Jurkat, Clone E6-1 (cell line): ENCODE results near the gene FBXW7.

Experiments used
- DNase-seq: peaks from one replicate; pipeline ENCODE4 v3.0.0-alpha.2; 2011; ENCODE audit warnings: low read depth, low spot score
- H3K4me3 ChIP-seq: 2 replicates; pipeline ENCODE4 v1.5.1; 2011; ENCODE audit warnings: mild to moderate bottlenecking, low read length, control low read depth, moderate library complexity

Gene FBXW7

DNA sequence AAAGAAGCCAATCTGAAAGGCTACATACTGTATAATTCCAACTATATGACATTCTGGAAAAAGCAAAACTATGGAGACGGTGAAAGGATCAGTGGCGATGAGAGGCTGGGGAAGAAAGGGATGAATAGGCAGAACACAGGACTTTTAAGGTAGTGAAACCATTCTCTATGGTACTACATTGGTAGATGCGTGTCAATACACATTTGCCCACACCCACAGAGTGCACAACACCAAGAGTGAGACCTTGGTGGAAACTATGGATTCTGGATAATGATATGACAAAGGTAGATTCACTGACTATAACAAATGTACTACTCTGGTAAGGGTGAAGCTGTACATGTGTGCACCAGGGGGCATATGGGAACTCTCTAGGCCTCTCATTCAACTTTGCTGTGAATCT lies 134.5 kb downstream of the FBXW7 start:
- no peak for DNase-seq
- H3K4me3 ChIP-seq, result no peak overlapping the region

DNA sequence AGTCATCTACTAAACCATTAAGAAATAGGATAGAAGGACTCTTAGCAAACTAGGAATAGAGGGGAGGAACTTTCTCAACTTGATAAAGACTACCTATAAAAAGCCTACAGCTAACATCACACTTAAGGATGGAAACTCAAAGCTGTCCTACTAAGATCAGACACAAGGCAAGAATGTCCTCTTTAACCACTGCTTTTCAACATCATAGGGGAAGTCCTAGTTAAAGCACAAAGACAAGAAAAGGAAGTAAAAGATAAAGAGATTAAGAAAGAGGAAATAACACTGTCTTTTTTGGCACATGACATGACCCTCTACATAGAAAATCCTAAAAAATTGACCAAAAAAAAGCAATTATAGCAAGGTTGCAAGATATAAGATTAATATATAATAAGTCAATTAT lies 136.6 kb downstream of the FBXW7 start:
- no peak for DNase-seq
- no peak overlapping the region for H3K4me3 ChIP-seq

DNA sequence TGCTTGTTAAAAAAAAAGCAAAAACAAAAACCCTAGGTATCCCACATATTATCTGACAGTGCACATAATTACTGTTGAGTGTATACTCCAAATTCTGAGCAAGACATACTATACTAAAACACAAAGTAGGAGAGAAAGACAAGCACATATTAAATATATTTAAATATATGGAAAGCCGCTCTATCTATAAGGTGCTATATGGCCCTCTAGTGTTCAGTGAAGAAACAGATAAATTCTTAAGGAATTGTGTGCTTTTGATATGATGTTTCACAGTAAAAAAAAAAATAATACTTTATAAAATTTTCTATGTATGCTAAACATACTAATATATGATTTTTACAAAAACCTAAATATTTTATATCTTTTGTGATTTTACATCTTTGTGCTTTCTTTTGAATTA lies 137.8 kb downstream of the FBXW7 start:
- DNase-seq, result no peak
- no peak overlapping the region for H3K4me3 ChIP-seq

DNA sequence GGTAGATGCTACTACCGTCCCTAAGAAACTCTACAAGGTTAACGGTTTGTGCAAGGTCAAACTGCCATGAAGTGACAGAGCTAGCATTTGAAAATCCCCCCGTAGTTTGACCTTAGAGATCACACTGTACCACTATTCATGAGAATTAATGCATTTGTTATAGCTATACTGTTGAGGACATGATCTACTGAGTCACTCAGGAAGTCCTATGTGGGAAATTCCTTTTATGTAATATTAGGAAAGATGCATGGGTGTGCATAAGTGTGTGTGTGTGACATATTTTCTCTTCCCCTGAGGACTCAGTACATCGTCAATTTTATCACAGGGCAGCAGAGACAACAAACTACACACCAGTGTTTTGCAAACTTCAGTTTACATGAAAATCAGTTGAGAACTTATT lies 141.1 kb downstream of the FBXW7 start:
- H3K4me3 ChIP-seq, result no peak overlapping the region
- DNase-seq, result no peak

DNA sequence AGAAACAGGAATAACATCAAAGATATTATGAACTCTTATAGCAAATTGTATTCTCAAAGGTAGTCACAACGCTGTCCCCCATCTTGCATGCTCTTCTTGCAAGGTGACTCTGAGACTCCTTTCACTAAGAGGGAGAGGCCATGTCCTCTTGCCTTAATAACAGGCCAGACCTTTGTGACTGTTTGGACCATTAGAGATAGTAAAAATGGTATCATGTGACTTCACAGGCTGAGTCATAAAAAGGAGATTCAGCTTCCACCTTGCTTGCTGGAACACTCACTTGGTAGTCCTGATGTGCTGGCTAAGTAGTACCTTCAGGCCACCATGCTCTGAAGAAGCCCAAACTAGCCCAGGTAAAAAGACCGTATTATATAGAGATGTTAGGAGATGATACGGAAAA lies 143.8 kb downstream of the FBXW7 start:
- no peak overlapping the region for H3K4me3 ChIP-seq
- DNase-seq, result no peak

DNA sequence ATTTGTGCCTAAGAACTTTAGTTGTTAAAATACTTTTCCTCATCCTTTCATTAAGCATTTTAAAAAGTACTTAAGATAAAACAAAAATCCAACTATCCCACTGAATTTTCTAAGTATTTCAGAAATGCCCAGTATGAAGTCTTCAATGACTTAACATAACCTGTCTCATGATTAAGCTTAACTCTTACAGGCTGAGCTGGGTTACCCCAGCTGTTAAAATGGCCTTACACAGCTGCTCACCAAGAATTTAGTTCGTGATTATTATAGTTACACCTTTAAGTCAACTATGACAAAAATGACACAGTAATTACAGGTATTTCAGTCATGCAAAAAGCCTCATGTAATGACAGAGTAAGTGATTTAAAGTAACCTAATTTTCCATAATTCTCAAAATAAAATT lies 145.7 kb downstream of the FBXW7 start:
- no peak overlapping the region for H3K4me3 ChIP-seq
- no peak for DNase-seq

DNA sequence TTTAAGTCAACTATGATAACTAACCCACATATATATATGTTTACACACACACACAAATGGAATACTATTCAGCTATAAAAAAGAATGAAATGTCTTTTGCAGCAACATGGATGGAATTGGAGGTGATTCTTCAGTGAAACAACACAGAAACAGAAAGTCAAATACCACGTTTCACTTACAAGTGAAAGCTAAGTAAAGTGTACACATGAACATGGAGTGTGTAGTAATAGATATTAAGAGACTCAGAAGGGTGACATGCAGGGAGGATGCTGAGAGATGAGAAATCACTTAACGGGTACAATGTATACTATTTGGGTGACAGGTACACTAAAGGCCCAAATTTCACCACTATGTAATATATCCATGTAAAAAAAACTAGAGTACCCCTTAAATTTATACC lies 146.5 kb downstream of the FBXW7 start:
- H3K4me3 ChIP-seq, result no peak overlapping the region
- DNase-seq, result no peak

DNA sequence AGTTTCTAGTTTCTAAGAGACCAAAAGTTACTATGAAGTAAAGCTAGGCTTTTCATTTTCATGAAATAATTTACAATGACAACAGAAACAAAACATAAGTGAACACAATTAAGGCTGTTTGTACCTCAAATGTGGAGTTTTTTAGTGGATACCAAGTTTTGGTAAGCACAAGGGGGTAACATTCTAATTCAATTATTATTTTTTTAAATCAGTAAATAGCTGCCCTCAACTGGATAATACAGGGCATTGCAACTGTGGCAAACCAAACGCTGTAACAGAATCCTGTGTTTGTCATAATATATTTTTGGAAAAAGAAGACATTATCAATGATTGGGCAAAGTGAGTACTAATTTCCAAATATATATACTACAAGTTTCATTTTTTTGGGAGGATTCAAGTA lies 150.3 kb downstream of the FBXW7 start:
- H3K4me3 ChIP-seq, result no peak overlapping the region
- no peak for DNase-seq

DNA sequence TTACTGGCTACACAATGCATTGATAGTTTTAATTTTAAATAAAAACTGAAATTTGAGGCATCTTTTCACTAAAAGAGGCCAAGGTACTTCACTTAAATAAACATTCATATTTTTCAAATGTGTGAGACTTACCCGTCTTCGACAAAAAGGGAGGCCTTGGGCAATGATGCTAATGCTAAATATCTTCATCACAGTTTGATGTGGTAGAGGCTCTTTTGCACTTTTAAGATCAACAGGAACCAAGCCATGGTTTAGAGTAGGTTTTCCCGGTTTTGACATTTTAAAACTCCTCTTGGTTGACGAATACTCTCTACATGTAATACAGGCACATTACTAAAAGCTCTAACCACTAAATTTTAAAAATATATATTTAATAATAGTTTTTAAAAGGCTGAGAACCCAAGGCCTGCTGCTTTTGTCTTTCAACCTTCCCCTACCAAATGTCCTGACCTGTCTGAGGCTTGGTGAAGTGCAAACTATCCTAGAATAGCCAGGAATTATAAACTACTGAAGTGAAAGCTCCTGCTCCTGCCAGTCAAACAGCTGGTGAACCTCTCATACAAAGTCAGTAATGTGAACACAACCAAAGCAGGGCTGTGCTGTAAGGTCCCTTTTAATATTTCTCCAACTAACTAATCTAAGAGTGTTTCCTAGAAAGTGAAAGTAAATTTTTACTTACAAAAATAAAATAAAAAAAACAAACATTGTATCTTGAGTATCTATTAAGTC lies 153.7 kb downstream of the FBXW7 start:
- no peak overlapping the region for H3K4me3 ChIP-seq
- no peak for DNase-seq

DNA sequence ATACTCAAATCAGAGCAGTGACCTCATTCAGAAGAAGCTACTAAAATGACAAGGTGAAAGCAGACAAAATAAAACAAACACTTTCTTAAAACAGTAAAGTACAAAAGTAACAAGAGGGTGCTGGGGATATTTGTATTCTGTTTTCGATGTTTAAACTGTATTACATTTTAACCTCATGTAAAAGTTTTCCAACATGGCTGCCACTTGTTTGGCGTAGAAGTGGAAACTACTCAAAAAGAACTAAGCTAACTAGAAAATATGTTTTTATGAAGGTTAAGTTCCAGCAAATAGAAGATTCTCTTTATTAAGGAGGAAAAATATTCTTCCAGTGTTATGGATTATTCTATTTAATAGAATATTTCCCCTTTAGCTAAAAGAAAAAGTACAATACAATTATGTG lies 155.0 kb downstream of the FBXW7 start:
- H3K4me3 ChIP-seq, result no peak overlapping the region
- DNase-seq, result no peak

DNA sequence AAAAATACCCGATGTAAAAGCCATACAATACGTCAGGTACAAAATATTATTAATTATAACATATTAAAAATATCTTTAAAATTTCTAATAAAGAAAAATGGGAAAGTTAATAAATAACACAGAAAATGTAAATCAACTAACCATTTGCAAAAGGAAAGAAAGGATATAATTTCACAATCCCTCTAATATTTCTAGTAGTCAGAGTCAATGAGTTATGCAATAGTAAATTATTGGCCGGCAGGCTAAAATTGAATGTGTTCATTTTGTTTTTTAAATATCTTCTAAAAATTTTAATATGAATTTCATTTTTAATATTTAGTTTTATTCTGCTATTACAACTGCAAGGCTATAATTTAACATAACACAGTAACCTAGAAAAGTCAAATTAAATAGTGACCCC lies 155.7 kb downstream of the FBXW7 start:
- no peak overlapping the region for H3K4me3 ChIP-seq
- DNase-seq, result no peak

DNA sequence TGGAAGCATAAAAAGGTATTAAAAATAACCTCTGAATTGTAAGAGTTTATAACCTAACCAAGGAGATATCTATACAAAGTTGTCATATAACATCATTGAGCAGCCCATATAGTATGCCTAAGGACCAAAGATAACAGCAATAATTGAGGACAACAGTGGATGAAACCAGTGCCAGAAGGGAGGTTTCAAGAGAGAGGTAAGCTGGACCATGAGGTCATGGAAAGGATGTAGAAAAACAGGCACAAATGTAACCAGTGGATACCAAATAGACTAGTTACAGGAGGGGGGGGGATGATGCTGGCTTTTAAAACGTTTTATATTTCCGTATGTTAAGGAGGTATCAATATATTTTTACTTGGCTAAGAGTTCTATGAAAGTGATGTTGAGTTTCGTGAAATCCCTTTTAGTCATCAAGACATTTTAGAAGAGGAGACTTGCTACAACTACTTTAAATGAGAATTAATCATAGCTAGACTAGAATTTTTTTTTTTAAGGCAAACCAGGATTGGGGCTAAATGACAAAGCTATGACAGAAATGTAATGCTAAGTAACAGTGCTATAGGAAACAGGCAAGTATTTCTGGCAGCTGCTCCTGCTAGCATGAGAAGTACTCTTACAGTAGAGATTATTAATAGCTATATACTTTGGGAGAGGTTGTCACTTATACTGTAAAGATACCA lies 161.1 kb downstream of the FBXW7 start:
- H3K4me3 ChIP-seq, result no peak overlapping the region
- DNase-seq, result no peak

DNA sequence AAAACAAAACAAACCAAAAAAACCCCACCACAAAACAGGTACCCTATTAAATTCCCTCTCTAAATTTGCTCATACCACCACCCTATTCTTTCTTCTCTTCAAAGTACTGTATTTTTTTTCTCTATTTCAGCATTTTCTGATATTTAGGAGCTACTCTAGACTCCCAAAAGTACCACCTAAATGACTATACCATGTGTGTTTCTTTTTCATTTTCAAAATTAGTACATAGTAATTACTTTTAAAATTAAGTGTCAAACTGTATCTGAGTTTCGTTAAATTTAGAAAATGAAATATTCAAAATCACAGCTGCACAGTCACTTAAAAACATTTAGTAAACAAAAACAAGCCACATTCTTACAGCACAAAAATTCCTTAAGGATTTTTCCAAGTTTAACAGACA lies 161.7 kb downstream of the FBXW7 start:
- DNase-seq, result no peak
- H3K4me3 ChIP-seq, result no peak overlapping the region

DNA sequence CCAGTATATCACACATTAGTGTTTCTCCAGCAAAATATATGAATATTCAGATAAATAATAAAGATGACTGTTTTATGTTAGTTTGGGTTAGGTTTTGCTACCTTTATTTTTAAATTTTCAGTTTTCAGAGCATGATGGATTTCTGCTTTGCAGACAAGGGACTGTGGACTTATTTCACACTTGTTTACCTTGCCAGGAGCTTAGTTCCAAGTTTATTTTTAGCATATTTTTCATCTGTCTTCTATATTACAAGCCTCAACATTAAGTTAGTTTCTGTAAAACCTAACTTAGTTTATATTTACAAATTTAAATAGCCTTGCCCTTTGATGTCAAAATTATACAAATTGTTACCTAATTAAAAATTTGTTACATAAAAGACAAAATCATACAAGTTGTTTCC lies 163.4 kb downstream of the FBXW7 start:
- DNase-seq, result no peak
- H3K4me3 ChIP-seq, result no peak overlapping the region

DNA sequence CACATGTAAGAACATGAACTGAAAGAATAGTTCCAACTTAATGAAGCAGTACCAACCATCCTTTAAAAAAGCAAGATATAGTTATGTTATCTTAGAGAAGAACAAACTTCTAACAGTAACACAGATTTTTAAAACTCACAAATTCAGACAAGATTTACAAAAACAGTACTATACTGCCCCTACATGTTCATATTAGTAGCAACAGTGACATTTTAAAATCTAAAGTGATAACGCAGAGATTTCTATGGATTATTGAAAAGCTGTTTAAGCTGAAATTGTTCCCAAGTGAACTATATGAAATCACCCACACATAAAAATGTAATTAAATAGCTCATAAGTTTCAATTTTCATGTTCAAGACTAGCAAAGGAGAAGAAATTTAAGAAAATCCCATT lies 166.0 kb downstream of the FBXW7 start:
- H3K4me3 ChIP-seq, result no peak overlapping the region
- no peak for DNase-seq

DNA sequence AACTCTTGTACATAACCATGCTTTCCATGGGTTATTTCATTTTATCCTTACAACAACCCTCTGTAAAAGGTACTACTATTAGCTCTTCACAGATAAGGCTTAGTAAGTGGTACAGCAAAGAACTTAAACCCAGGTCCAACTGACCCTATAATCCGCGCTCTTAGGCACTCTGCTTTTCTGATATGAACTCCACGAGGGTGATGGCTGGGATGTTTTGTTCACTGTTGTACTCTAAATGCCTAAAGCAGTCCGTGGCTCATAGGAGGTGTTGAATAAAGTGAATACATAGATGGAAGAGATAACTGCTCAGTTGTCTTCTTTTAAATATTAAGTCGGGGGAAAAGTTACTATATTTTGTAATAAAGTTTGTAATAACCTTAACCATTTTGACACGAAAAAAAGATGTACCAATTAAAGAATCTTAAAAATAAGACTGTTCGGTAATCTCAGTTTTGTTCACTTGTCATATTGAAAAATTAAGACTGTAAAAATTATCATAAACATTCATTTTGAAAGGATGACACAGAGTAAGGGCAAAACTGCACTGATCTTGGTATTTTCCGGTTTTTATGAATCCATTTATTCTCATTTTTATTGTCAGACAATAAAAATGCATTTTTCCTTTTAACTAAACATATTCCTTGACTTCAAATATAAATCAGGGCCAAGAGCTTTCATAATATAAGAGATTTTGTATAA lies 166.5 kb downstream of the FBXW7 start:
- DNase-seq, result no peak
- no peak overlapping the region for H3K4me3 ChIP-seq

DNA sequence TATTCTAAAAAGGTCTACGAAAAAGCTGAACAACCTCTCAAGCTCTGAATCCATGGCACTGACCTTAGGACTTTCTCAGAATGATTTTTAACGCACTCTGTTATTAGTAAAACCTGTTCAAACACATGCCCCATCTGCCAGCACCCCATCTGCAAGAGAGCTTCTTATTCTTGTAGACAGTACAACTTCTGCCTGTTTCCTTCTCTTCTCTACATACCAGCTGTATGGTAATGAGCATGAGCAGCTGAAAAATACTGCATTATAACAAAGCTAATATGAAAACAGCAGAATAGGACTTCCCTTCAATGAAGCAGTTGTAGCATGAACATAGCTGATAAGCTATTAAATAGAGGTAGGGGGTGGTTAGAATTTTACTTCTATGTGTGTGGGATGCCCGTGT lies 167.9 kb downstream of the FBXW7 start:
- DNase-seq, result no peak
- no peak overlapping the region for H3K4me3 ChIP-seq

DNA sequence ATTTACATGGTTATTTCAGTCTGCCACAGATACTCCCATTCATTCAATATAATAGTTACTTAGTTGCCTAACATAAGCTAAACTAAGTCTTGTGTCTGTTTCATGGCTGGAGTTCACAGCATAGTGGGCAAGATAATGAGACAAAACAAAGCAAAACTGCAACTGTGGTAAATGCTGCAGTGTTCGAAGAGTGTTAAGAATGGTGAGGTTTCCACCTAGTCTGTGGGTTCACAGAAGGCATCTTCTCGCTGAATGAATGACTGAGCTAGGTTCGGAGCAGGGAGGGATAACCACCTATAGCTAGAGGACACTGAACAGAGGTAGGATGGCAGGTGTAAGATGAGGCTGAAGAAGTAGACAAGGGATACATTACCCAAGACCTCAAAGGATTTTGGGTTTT lies 171.0 kb downstream of the FBXW7 start:
- H3K4me3 ChIP-seq, result no peak overlapping the region
- DNase-seq, result no peak

DNA sequence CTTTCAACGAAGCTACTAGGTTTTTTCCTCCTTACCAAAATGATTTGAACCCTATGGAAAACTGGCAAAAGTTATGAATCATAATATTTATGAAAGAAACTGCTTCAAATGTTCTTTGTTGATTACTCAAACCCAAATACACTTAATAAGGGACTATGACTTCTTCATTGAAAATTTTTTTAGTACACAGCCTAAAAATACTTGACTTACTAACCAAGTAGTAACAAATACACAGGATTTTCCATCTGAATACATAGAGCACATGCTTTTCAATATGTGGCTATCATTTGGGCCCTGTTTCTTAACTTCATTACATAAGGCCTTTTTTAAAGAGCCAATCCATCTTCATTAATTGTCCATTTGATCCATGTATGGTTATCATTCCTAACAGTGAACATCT lies 171.5 kb downstream of the FBXW7 start:
- DNase-seq, result no peak
- H3K4me3 ChIP-seq, result no peak overlapping the region

DNA sequence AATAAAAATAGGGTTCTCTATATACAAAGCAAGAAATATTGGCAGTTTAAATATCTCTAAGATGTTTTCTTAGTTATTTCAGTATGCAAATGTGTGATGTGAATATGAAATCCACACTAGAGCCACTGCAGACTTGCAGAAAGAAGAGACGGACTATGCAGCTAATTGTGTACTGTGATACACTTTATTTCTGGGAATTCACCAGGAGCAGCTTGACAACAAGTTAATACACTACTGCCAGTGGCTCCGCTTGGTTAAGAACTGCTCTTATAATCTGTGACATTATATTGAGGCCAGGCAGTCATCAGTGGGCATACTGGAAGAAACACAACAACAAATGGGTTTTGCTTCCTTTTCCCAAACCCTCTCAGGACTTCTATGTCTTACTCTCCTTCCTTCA lies 172.0 kb downstream of the FBXW7 start:
- H3K4me3 ChIP-seq, result no peak overlapping the region
- no peak for DNase-seq

DNA sequence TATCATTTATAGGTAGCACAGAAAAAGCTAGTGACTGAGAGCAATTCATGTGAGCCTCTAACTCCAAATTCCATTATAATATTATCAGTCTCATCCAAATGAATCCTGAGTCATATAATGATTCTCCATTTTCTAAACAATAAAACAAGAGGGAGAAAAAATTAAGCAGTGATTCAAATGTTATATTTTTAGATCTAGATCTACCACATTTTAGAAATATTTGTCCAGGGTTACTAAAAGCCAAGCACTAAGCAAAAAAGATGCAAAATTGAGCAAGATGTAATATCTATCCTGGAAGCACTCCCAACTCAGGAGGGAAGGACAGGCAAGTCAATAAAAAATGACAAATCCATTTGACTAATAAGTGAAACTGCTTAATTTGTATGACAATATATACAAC lies 172.8 kb downstream of the FBXW7 start:
- H3K4me3 ChIP-seq, result no peak overlapping the region
- no peak for DNase-seq
